ENCODE results near the gene SSBP2. TPM values are rescaled to one million over a fixed set of nuclear protein-coding genes. Genes with fewer than 3 reads are reported as not detected.
A peak's percentile ranks its signal among the peaks of the same experiment; 100 is the strongest.
"Not testable (repeated sequence)": the region's sequence is repeated elsewhere in the genome, so short reads cannot be mapped to it uniquely, and the experiment has no call there.

The SSBP2 gene
- total RNA-seq, 1 experiment from 2014 or later, result 11.2 TPM

- DNase-seq (ENCODE audit: low read depth), result peak; percentile 74
Measured at GRCh38 chr5:81601919-81602318, 149.0 kb downstream of the SSBP2 start.

GRCh38 chr5:81592085-81592484 is 158.8 kb downstream of the SSBP2 start:
- DNase-seq (ENCODE audit: low read depth), result not testable (repeated sequence)

- no peak for DNase-seq (ENCODE audit: low read depth)
Measured at GRCh38 chr5:81590498-81591384, 160.2 kb downstream of the SSBP2 start.

DNA sequence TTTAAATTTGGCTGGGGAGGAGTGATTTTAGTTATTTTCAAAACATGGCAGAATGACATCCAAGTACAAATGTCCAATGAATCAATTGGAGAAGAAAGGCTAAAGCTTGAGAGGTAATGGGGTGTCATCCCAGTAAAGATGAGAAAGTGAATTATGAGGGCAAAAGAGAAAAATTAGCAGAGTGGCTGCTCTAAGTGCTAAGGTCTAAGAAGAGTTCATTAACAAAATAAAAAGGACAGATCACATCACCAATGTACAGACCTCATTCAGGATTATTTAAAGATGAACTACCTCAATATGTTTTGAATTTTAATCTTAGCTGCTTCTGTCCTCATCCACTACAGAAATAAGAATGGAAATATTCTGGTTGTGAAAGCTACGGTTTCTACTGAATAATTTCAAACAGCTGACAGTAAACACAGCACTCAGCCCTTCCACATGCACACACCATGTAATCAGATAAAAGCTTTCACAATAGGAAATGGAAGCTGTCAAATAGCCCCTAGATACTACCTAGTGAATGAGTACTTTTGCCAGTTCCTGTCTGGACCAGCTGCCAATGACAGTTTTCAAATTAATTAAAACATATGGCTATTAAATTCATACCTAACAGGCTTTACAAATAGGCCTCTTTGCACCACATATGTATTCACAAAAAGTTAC is 171.5 kb downstream of the SSBP2 start:
- no peak for DNase-seq (ENCODE audit: low read depth)

DNA sequence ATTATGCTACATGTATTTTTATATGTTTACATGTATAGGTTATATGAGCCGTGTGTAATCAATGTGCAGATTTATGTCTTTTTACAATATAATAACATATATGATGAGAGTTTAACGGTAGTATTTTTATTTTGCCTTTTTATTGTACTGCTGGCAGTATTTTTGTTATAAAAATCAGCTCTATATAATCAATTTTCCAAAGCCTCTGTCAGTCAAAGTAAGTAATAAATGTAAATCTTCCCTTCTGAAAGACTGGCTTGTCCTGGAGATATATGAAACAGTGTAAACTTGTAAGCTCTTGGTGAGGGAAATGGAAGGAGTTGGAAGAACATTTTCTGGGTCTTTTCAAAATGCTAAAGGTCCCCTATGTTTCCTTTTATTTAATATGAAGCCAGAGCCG is 173.8 kb downstream of the SSBP2 start:
- no peak for DNase-seq (ENCODE audit: low read depth)

DNA sequence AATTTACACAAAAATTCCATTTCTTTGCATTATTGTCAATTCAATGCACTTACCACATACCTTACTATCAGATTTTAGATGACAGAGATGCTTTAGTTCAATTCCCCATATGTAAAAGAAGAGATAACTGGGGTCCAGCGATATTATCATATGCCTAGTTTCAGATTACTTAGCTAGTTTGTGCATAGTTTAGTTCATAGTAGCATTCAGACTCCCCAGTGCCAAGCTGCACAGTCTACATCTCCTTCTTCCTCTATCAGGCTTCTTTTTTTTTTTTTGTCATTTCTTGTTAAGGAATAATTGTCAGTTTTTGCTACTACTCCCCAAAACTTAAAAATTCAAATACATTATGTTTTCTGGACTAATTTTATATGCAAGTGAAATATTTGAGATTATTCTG is 175.0 kb downstream of the SSBP2 start:
- no peak for DNase-seq (ENCODE audit: low read depth)

DNA sequence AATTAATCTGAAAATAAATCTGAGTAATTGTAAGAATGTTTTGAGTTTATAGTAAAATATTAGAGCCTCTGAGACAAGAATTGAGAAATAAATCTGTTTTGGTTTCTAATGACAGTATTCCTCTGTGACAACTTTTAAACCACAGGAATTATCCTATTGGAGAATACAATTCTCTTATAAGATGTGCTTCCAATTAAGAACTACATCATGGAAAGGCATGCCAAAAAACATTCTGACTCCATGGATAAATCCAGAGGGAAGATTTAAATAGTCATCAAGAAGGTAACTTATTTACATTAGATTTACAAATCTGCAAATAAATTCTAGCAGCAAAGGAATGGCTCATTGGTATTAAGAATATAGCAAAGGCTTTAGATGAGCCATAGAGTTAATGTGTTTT is 178.7 kb downstream of the SSBP2 start:
- no peak for DNase-seq (ENCODE audit: low read depth)

- DNase-seq (ENCODE audit: low read depth), result no peak
Measured at GRCh38 chr5:81558188-81558587, 192.7 kb downstream of the SSBP2 start.

GRCh38 chr5:81556809-81557208 is 194.1 kb downstream of the SSBP2 start:
- DNase-seq (ENCODE audit: low read depth), result no peak

- no peak for DNase-seq (ENCODE audit: low read depth)
Measured at GRCh38 chr5:81555865-81556264, 195.0 kb downstream of the SSBP2 start.

DNA sequence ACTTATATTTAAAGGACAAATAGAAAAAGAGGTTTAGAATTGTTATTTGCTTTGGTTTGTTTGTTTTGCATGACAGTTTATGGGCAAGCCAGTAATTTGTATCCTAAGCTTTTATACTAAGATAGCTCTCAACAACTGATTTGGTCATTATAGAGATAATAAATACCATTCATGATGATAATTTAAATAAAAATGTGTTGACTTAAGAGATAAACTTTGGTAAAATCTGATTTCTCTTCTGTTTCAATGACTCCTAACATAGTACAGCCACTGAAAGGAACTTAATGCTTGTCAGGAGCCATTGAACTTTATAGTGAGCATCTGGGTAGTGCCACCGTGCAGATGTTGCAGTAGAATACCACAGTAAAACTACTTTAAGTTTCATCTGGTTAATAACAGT is 196.2 kb downstream of the SSBP2 start:
- no peak for DNase-seq (ENCODE audit: low read depth)

DNA sequence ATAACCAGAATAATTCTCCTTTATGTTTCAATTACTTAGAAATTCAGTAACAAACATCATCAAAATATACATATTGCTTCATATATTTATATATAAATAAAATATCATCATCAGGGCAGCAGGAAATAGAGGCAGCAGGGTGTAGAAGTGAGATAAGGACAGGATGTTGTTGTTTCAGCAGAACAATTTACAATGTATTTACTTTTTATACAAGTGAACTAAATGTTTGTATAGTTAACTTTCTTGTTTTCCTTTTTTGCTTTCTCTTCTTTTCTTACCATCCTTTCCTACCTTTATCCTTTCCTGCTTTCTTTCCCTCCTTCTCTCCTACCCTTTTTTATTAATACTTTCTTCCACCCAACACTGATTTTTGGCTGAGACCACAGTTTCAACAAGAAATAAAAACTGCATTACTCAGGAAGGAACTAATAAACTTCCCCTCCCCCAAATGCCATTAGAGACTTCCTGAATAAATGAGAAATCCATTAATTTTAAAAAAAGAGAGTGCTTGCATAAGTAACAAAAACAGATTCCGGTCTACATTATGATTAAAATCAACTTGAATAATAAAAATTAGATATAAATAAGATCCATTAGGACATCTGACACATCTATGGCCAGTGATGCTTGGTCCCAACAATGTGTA is 197.2 kb downstream of the SSBP2 start:
- no peak for DNase-seq (ENCODE audit: low read depth)

- DNase-seq (ENCODE audit: low read depth), result peak; percentile 76
Measured at GRCh38 chr5:81552852-81553566, 197.9 kb downstream of the SSBP2 start.

GRCh38 chr5:81549123-81549522 is 201.8 kb downstream of the SSBP2 start:
- no peak for DNase-seq (ENCODE audit: low read depth)

- DNase-seq (ENCODE audit: low read depth), result no peak
Measured at GRCh38 chr5:81547001-81547400, 203.9 kb downstream of the SSBP2 start.

- no peak for DNase-seq (ENCODE audit: low read depth)
Measured at GRCh38 chr5:81545911-81546310, 205.0 kb downstream of the SSBP2 start.

DNA sequence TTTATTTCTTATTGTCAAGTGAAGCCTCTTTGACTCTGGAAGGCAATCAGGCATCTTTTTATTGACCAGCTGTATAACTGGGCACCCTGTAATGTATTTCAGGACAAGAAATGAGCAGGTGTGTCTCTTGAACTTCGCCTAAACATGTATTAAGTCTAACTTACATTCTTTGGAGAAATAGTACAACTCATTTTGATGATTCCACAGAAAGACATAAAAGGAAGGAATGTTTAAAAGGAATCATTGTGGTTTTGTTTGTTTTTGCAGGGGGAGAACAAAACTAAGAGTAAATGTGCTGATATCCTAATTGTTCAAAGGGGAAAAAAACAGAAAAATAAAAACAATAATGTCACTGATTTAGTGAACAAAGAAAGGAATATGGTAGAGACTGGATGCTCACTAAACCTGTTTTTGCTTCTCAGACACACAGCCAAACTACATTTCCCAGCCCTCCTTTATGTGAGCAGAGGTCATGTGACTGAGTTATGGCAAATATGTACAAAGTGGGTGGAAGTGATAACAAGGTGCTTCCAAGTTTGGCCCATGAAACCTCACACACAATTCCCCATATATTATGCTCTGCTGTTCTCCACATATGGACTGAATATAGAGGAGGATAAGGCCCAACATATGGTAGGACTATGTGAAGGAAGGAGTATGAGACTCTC is 206.4 kb downstream of the SSBP2 start:
- no peak for DNase-seq (ENCODE audit: low read depth)

DNA sequence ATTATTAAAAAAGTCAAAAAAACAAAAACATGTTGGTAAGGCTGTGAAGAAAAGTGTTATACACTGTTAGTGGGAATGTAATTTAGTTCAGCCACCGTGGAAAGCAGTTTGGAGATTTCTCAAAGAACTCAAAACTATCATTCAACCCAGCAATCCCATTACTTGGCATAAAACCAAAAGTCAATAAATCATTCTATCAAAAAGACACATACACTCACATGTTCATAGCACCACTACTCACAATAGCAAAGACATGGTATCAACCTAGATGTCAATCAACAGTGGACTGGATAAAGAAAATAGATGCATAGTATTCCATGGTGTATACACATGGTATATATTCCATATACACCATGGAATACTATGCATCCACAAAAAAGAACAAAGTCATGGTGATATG is 208.7 kb downstream of the SSBP2 start:
- DNase-seq (ENCODE audit: low read depth), result no peak

GRCh38 chr5:81537905-81538547 is 212.9 kb downstream of the SSBP2 start:
- no peak for DNase-seq (ENCODE audit: low read depth)

DNA sequence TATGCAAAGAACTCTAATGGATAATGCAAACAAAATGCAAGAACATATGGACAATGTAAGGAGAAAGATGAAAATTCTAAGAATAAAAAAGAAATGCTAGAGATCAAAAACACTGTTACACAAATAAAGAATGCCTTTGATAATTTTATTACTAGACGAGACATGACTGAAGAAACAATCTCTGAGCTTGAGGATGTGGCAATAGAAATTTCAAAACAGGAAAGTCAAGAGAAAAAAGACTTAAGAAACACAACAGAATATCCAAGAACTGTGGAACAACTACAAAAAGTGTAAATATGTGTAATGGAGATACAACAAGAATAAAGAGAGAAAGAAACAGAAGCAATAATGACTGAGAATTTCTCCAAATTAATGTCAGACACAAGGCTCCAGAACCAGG is 216.5 kb downstream of the SSBP2 start:
- no peak for DNase-seq (ENCODE audit: low read depth)

Measured in HT1080 (cell line).